ENCODE results near the gene TMEM200C.

DNA sequence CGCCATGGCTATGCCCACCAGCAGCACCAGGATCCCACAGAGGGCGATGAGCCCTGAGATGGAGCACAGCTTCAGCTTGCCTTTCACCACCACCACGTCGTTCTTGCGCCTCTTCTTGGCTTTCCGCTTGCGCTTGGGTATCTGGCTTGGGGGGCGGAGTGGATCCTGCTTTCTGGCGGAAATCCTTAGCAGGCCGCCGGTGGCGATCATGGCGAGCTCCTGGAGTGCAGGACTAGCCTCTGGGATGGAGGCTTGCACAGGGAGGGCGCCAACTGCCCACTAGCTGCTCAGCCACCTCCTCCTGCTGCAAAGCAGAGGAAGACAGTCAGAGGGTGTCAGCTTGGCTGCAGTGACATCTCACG lies 3.5 kb downstream of the TMEM200C start:
- TF ChIP-seq, protein P1, sequence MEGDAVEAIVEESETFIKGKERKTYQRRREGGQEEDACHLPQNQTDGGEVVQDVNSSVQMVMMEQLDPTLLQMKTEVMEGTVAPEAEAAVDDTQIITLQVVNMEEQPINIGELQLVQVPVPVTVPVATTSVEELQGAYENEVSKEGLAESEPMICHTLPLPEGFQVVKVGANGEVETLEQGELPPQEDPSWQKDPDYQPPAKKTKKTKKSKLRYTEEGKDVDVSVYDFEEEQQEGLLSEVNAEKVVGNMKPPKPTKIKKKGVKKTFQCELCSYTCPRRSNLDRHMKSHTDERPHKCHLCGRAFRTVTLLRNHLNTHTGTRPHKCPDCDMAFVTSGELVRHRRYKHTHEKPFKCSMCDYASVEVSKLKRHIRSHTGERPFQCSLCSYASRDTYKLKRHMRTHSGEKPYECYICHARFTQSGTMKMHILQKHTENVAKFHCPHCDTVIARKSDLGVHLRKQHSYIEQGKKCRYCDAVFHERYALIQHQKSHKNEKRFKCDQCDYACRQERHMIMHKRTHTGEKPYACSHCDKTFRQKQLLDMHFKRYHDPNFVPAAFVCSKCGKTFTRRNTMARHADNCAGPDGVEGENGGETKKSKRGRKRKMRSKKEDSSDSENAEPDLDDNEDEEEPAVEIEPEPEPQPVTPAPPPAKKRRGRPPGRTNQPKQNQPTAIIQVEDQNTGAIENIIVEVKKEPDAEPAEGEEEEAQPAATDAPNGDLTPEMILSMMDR (IDR thresholded peaks at IDR 0.05), result no peak
- TF ChIP-seq EZH2 (IDR thresholded peaks at IDR 0.05; ENCODE audit: borderline replicate concordance, insufficient read depth, low read depth, low read length, poor library complexity, severe bottlenecking), result no peak
